ENCODE measurements around the gene GMPPA. TPM values are rescaled to one million over a fixed set of nuclear protein-coding genes. Genes with fewer than 3 reads are reported as not detected.

GMPPA gene
- total RNA-seq, 1 donor from 2014 or later, result 22.6 TPM

DNA sequence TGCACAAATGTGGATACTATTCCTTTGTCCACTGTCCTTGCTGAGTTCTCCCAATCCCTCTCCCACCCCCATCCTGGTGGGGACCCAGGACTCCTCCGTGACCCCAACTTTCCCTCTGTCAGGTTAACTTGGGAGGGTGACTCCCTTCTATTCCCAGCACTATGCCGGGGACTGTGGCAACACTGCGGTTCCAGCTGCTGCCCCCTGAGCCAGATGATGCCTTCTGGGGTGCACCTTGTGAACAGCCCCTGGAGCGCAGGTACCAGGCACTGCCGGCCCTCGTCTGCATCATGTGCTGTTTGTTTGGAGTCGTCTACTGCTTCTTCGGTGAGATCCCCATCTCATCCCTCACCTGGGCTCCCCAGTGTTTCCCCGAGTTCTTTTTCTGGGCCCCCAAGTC, 45.9 kb downstream of the GMPPA start:
- intact Hi-C loops (cut with DNase I), result no loop called here
- DNase-seq (ENCODE audit: low spot score), result no peak

DNA sequence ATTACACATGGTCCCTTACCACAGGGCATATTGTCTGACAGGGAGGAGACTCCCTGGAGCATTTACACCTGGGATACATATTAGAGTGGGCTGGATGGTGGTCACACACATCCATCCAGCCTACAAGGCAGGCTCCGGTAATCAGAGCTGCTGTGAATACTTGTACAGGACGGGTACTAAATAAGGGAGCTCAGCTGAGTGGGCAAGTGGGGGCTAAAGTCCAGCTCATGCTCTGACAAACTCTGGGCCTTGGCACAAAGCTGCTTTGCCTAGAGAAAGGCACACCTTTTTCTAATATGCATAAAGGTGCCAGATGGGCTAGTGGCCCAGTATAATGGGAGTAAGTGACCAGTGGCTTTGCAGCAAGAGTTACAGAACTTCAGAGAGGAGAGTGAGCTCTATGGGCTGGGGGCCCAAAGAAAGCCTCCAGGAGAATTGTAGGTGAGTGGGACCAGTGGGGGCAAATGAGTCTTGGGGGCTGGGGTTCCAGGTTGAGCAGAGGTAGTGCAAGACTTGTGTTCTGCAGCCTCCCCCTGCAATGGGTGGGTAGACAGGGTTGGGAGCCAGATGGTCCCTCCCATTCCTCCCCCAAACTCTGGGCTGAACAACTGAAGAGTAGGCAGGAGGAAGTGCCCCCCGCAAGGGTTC, 46.7 kb downstream of the GMPPA start:
- DNase-seq (ENCODE audit: low spot score), result no peak
- intact Hi-C loops (cut with DNase I), result no loop called here

DNA sequence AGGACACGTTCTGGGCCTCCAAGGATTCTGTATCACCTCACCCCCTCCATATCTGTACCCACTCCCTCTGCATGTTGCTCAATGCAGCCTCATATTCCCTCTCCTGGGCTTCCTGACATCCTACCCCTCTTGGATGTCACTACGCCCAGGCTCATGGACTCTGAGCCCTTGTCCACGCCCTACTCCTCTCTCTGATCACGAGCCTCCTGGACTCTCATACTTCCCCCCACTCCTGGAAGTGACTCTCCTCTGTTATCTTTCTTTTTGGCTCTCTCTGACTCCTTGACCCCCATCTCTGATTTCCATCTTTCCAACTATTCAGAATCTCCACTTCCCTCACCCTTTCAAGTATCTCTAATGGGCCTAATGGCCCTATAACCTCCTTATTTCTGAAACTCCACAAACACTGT, 47.3 kb downstream of the GMPPA start:
- no peak for DNase-seq (ENCODE audit: low spot score)
- intact Hi-C loops (cut with DNase I), result no loop called here

DNA sequence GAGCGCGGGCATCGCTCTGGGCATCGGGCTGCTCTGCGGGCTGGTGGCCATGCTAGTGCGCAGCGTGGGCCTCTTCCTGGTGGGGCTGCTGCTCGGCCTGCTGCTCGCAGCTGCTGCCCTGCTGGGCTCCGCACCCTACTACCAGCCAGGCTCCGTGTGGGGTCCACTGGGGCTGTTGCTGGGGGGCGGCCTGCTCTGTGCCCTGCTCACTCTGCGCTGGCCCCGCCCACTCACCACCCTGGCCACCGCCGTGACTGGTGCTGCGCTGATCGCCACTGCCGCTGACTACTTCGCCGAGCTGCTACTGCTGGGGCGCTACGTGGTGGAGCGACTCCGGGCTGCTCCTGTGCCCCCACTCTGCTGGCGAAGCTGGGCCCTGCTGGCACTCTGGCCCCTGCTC, 48.9 kb downstream of the GMPPA start:
- no peak for DNase-seq (ENCODE audit: low spot score)
- intact Hi-C loops (cut with DNase I), result no loop called here

DNA sequence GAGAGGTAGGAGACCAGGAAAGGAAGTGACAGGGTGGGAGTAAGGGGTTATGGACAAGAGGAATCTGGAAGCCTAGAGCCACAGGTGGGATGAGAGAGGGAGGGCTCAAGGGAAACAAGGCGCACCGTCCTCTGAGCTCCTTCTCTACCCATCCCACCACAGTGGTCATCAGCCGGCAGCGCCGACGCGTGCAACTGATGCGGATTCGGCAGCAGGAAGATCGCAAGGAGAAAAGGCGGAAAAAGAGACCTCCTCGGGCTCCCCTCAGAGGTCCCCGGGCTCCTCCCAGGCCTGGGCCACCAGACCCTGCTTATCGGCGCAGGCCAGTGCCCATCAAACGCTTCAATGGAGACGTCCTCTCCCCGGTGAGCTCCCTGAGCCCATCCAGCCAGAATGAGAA, 50.3 kb downstream of the GMPPA start:
- intact Hi-C loops (cut with DNase I), result no loop called here

DNA sequence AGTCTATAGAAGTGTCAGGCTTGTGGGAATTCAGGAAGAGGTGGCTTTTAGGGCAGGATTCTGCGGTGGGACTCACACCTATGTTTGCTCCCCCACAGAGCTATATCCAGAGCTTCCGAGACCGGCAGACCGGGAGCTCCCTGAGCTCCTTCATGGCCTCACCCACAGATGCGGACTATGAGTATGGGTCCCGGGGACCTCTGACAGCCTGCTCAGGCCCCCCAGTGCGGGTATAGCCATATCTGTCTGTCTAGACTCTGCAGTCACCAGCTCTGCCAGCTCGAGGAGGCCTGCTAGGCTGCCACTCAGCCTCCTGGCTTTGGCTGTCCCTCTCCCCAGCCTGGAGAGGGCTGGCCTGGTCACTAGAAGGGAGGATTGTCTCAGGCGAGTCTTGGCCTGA, 50.9 kb downstream of the GMPPA start:
- no peak for DNase-seq (ENCODE audit: low spot score)
- intact Hi-C loops (cut with DNase I), result no loop called here

More for the DNA sequence above, 50.3 kb downstream of the GMPPA start:
- no peak for DNase-seq (ENCODE audit: low spot score)

DNA sequence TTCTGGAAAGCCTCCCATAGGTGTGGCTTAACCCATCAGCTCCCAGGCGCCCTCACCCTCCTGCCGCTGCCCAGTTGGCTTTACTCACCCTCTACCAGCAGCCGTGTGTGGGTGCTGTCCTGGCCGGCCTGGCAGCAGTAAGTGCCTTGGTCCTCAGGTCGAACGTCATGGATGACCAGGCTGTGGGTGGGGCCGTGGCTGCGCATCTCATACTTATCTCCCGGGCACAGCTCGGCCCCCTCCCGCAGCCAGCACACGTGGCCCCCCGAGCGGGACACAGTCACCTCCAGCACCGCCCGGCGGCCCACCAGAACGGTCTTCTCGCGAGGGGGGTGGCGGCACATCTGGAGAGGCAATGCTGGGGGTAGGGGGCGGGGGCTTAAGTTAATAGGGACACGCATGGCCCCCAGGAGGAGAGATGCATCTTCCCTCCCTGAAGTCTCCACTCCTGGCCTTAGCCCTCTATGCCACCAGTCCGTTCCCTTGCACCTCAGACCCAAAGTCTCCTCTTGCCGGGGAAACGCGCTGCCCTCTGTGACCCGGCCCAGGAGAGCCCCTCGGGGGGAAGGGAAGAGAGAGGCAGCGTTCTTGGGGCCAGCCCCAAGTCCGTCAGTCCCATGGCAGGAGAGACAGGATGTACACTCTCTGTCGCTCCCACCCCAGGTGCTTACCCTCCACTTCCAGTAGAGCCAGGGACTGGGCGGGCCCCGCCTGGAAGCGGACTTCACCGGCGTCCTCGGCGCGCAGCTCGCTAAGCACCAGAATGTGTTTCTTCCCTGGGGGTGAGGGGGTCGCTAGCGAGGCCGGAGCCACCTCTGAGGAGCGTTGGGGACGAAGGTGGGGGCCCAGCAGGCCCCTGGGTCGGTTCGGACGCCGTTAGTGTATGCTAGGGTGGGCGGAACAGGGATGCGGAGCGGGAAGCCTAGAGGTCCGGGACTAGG, 53.0 kb downstream of the GMPPA start:
- DNase-seq (ENCODE audit: low spot score), result no peak
- intact Hi-C loops (cut with DNase I), result no loop called here

DNA sequence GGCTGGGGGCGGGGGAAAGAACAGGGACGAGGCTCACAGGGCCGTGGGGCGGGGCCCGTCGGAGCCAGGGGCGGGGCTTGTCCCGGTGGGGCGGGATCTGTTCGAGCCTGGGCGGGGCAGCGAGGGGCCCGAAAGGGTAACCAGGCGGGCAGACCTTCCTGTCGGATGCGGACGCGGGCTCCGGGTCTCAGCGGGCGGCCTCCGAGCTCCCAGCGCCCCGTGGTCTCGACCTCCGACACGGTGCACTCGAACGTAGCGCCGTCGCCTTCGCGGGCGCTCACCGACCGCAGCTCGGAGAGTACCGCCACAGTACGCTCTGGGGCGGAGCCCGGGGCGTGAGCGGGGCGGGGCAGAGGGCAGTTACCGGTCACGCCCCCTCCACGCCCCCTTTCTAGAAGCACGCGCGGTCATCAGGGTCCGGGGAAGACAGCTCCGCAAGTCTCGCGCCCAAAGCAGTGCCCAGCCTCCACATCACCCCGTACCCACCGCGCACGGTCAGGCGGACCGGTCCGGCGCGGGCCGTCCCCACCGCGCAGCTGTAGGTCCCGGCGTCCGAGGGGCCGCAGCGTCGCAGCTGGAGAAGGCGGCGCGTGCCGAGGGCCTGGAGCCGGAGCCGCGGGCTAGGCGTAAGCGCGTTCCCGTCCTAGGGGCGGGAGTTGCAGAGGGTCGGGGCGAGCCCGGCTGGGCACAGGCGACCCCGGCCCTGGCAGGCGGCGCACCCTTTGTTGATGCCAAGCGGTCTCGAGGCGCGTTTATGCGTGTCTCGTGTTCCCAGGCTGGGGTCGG, 53.9 kb downstream of the GMPPA start:
- peak; percentile 84 for DNase-seq (ENCODE audit: low spot score)
- intact Hi-C loops (cut with DNase I), result no loop called here

DNA sequence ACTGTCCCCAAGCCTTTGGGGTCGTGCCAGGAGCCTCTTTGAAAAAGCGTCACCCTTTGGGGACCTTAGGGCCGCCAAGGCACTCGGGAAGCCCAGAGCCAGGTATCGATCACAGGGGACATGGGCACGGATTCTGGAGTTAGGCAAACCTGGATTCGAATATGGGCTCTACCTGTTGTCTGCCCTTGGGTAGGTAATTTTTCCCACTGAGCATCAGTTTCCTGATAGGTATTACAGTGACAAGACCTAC, 54.4 kb downstream of the GMPPA start:
- no peak for DNase-seq (ENCODE audit: low spot score)
- intact Hi-C loops (cut with DNase I), result no loop called here

DNA sequence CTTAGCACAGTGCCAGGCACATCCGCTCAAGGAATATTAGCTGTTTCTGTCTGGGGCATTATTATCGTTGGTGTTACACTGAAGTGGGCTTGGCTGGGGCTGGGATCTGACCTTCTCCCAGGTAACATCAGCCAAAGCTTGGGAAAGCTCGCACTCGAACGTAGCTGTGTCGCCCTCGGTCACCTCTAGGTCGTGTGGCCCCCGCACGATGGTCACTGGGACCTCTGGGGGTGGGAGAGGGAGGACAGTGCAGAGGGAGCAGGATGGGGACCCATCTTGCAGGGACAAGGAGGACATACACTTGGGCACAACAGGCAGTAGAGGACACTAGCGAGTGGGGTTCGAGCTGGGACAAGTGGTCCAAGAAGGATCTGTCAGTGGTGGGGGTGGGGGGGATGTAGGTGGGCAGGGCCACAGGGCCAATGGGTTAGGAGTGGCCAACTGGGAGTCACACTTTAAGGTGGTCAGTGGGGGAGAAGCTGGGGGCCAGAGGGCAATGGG, 54.8 kb downstream of the GMPPA start:
- intact Hi-C loops (cut with DNase I), result no loop called here
- no peak for DNase-seq (ENCODE audit: low spot score)

DNA sequence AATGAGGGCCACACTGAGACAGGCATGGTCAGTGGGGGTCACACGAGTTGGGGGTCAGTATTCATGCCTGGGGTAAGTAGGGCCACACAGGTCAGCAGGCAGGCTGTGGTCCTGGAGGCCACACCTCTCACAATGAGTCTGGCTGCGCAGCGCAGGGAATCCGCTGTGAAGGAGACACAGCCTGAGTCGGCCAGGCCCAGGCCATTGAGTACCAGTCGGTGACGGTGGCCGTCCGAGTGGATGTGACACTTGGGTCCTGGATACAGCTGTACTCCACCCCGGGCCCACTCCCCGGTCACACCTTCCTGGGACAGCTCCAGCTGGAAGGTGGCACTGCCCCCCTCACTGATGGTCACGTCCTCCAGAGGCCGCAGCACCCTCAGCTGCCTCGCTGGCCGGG, 55.7 kb downstream of the GMPPA start:
- DNase-seq (ENCODE audit: low spot score), result no peak
- intact Hi-C loops (cut with DNase I), result no loop called here

DNA sequence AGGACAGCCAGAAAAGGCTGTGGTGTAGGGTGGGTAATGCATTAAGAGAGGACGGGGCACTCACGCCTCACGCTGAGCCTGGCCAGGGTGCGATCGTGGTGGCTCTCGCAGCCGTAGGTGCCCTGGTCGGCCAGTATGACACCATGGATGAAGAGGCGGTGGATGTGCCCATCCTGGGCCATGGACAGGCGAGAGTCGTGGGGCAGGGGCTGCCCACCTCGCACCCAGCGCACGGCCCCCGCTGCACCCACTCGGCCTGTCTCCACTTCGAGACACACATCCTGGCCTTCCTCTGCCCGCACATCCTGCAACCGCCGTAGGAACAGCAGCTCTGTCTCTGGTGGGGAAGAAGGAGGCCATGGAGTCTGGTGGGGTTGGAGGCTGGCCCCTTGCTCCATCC, 57.3 kb downstream of the GMPPA start:
- no peak for DNase-seq (ENCODE audit: low spot score)
- intact Hi-C loops (cut with DNase I), result no loop called here

DNA sequence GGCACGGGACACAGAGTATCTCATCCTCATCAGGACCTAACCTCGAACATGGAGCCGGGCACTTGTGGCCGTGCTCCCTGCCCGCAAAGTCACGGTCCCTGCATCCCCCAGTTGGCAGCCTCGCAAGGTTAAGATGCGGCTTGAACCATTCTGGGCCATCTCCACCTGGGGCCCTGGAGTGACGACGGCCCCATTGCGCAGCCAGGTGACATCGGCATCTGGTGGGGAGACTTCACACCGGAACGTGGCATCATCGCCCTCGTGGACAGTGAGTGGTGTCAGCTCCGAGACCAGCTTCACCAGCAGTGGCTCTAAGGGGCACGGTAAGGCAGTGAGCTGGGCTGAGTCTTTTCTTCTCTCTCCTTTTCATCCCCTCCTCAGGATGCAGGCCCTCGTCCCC, 57.7 kb downstream of the GMPPA start:
- no peak for DNase-seq (ENCODE audit: low spot score)
- intact Hi-C loops (cut with DNase I), result no loop called here

Small RNAs within 50 kb of the gene (microRNA-seq; reads per million reads assigned to microRNA genes)
- 3.1 reads per million for gene MIR3132

Other genes starting within 250 kb of the GMPPA start
- not detected for gene TUBA4B, start 245.6 kb upstream of the GMPPA start, total RNA-seq
- gene TUBA4A, start 245.0 kb upstream of the GMPPA start, total RNA-seq, result 164 TPM
- 78.0 TPM for gene DNAJB2, start 219.5 kb upstream of the GMPPA start, total RNA-seq
- 0.97 TPM for gene PTPRN, start 189.5 kb upstream of the GMPPA start, total RNA-seq
- not detected for gene RESP18, start 166.1 kb upstream of the GMPPA start, total RNA-seq
- 47.2 TPM for gene DNPEP, start 111.0 kb upstream of the GMPPA start, total RNA-seq
- 21,230 TPM for gene DES, start 80.5 kb upstream of the GMPPA start, total RNA-seq
- 199 TPM for gene SPEG, start 64.0 kb upstream of the GMPPA start, total RNA-seq
- 0.32 TPM for gene ASIC4, start 15.6 kb downstream of the GMPPA start, total RNA-seq
- 120 TPM for gene CHPF, start 44.9 kb downstream of the GMPPA start, total RNA-seq
- gene TMEM198, start 45.1 kb downstream of the GMPPA start, total RNA-seq, result 1.8 TPM
- 199 TPM for gene OBSL1, start 72.6 kb downstream of the GMPPA start, total RNA-seq
- gene INHA, start 73.4 kb downstream of the GMPPA start, total RNA-seq, result 0.59 TPM
- 20.2 TPM for gene STK11IP, start 99.0 kb downstream of the GMPPA start, total RNA-seq
- 396 TPM for gene SLC4A3, start 128.7 kb downstream of the GMPPA start, total RNA-seq

Measured in cardiac septum (tissue), 1 donor.